H9 (cell line): Measurements from ENCODE around the gene SLC27A6. TPM values are rescaled to one million over a fixed set of nuclear protein-coding genes. Genes with fewer than 3 reads are reported as not detected.

Source experiments
- DNase-seq: peaks from one replicate; pipeline ENCODE4 v3.0.0-alpha.2; 2017
- H2AFZ ChIP-seq: one replicate; pipeline ENCODE4 v1.6.1; 2013; ENCODE audit warnings: mild to moderate bottlenecking, low read length, control low read depth, moderate library complexity
- H2AK5ac ChIP-seq: 2 replicates; pipeline ENCODE4 v1.6.1; 2013; ENCODE audit warnings: low read length, control low read depth, mixed read lengths; ENCODE audit not compliant: insufficient read length
- H2BK120ac ChIP-seq: one replicate; pipeline ENCODE4 v1.6.1; 2013; ENCODE audit warnings: low read depth, mild to moderate bottlenecking, low read length, control low read depth, inconsistent platforms; ENCODE audit not compliant: poor library complexity, severe bottlenecking
- H2BK12ac ChIP-seq: 2 replicates; pipeline ENCODE4 v1.6.1; 2013; ENCODE audit warnings: low read length, control low read depth, mixed read lengths, low read depth; ENCODE audit not compliant: insufficient read length
- H2BK15ac ChIP-seq: 2 replicates; pipeline ENCODE4 v1.6.1; 2013; ENCODE audit warnings: low read depth, low read length, control low read depth
- H2BK20ac ChIP-seq: one replicate; pipeline ENCODE4 v1.6.1; 2013; ENCODE audit warnings: low read depth, mild to moderate bottlenecking, low read length, control low read depth, inconsistent platforms; ENCODE audit not compliant: poor library complexity, severe bottlenecking
- H2BK5ac ChIP-seq: 2 replicates; pipeline ENCODE4 v1.6.1; 2013; ENCODE audit warnings: low read length, control low read depth, mixed read lengths; ENCODE audit not compliant: insufficient read length
- H3K14ac ChIP-seq: 2 replicates; pipeline ENCODE4 v1.6.1; 2013; ENCODE audit warnings: low read length, control low read depth; ENCODE audit not compliant: insufficient read depth
- H3K18ac ChIP-seq: 2 replicates; pipeline ENCODE4 v1.6.1; 2013; ENCODE audit warnings: low read depth, mild to moderate bottlenecking, mixed read lengths, low read length, control low read depth; ENCODE audit not compliant: insufficient read length
- H3K23ac ChIP-seq: 2 replicates; pipeline ENCODE4 v1.6.1; 2013; ENCODE audit warnings: low read length, control low read depth, mixed read lengths, low read depth; ENCODE audit not compliant: insufficient read length
- H3K23me2 ChIP-seq: 2 replicates; pipeline ENCODE4 v1.6.1; 2013; ENCODE audit warnings: low read depth, mild to moderate bottlenecking, mixed read lengths, low read length, control low read depth; ENCODE audit not compliant: insufficient read length, poor library complexity, severe bottlenecking
- H3K27ac ChIP-seq: 2 replicates; pipeline ENCODE4 v1.5.1; 2013; ENCODE audit warnings: low read length, control low read depth, mixed read lengths, low read depth; ENCODE audit not compliant: insufficient read length
- H3K27me3 ChIP-seq: 2 replicates; pipeline ENCODE4 v1.6.1; 2013; ENCODE audit warnings: low read length, control low read depth, inconsistent platforms; ENCODE audit not compliant: insufficient read depth
- H3K4ac ChIP-seq: 2 replicates; pipeline ENCODE4 v1.6.1; 2013; ENCODE audit warnings: low read depth, mild to moderate bottlenecking, control low read depth, inconsistent platforms, low read length, moderate library complexity
- H3K4me1 ChIP-seq: 2 replicates; pipeline ENCODE4 v1.6.1; 2013; ENCODE audit warnings: low read length, control low read depth, inconsistent platforms; ENCODE audit not compliant: insufficient read depth
- H3K4me2 ChIP-seq: 2 replicates; pipeline ENCODE4 v1.6.1; 2013; ENCODE audit warnings: low read length, control low read depth, mixed read lengths; ENCODE audit not compliant: insufficient read length, insufficient read depth
- H3K56ac ChIP-seq: 2 replicates; pipeline ENCODE4 v1.6.1; 2013; ENCODE audit warnings: low read depth, mild to moderate bottlenecking, mixed read lengths, low read length, control low read depth; ENCODE audit not compliant: insufficient read length
- H3K79me1 ChIP-seq: 2 replicates; pipeline ENCODE4 v1.6.1; 2013; ENCODE audit warnings: low read depth, mild to moderate bottlenecking, moderate library complexity, low read length, control low read depth, inconsistent platforms; ENCODE audit not compliant: insufficient read depth, poor library complexity, severe bottlenecking
- H3K79me2 ChIP-seq: 2 replicates; pipeline ENCODE4 v1.6.1; 2013; ENCODE audit warnings: low read length, control low read depth, inconsistent platforms; ENCODE audit not compliant: insufficient read depth
- H3K9ac ChIP-seq: 2 replicates; pipeline ENCODE4 v1.6.1; 2013; ENCODE audit warnings: low read length, control low read depth, mixed read lengths; ENCODE audit not compliant: insufficient read length; ENCODE audit errors: extremely low read depth
- H3K9me3 ChIP-seq: one replicate; pipeline ENCODE4 v1.6.1; 2013; ENCODE audit warnings: low read depth, low read length, inconsistent platforms; ENCODE audit not compliant: control insufficient read depth
- H3T11ph ChIP-seq: one replicate; pipeline ENCODE4 v1.6.1; 2013; ENCODE audit warnings: mild to moderate bottlenecking, low read length, control low read depth, inconsistent platforms
- H4K20me1 ChIP-seq: one replicate; pipeline ENCODE4 v1.6.1; 2013; ENCODE audit not compliant: control insufficient read depth, insufficient read length, insufficient read depth
- H4K5ac ChIP-seq: 2 replicates; pipeline ENCODE4 v1.6.1; 2013; ENCODE audit warnings: low read depth, mild to moderate bottlenecking, mixed read lengths, low read length, control low read depth; ENCODE audit not compliant: insufficient read length
- H4K8ac ChIP-seq: replicated peaks from 2 replicates; pipeline ENCODE4 v1.6.1; 2013; ENCODE audit warnings: low read length, control low read depth, mixed read lengths, low read depth; ENCODE audit not compliant: insufficient read length
- H4K91ac ChIP-seq: 2 replicates; pipeline ENCODE4 v1.6.1; 2013; ENCODE audit warnings: low read depth, mild to moderate bottlenecking, moderate library complexity, mixed read lengths, low read length, control low read depth; ENCODE audit not compliant: insufficient read length
- H3K27ac Mint-ChIP-seq, 3 experiments: 2 replicates in 2 of 3; 3 replicates in 1 of 3; pipeline ENCODE4 v1.8.0; 2020 to 2021; ENCODE audit warnings: mixed read lengths in 3 of 3, mild to moderate bottlenecking in 1 of 3, moderate library complexity in 1 of 3
- H3K27me3 Mint-ChIP-seq: 2 replicates; pipeline ENCODE4 v1.8.0; 2021; ENCODE audit warnings: low read depth, mild to moderate bottlenecking, moderate library complexity, mixed read lengths
- H3K36me3 Mint-ChIP-seq, 3 experiments: 2 replicates in 2 of 3; 3 replicates in 1 of 3; pipeline ENCODE4 v1.8.0; 2020 to 2021; ENCODE audit warnings: low read depth in 3 of 3, mixed read lengths in 3 of 3; ENCODE audit not compliant: insufficient read depth in 1 of 3
- H3K4me1 Mint-ChIP-seq, 2 experiments: 2 replicates each; pipeline ENCODE4 v1.8.0; 2020; ENCODE audit warnings: mixed read lengths in 2 of 2
- H3K4me3 Mint-ChIP-seq, 2 experiments: 2 replicates in 1 of 2; 3 replicates in 1 of 2; pipeline ENCODE4 v1.8.0; 2020 to 2021; ENCODE audit warnings: mild to moderate bottlenecking in 2 of 2, mixed read lengths in 2 of 2, moderate library complexity in 1 of 2
- H3K9me3 Mint-ChIP-seq, 2 experiments: 2 replicates in 1 of 2; 3 replicates in 1 of 2; pipeline ENCODE4 v1.8.0; 2020; ENCODE audit warnings: mild to moderate bottlenecking in 2 of 2, mixed read lengths in 2 of 2, moderate library complexity in 1 of 2
- CTCF ChIP-seq: fragments of 200-600 bp; sonication (generic); conservative IDR thresholded peaks from 3 replicates; pipeline ENCODE4 v1.8.0; 2021; ENCODE audit warnings: antibody characterized with exemption, mild to moderate bottlenecking
- WGBS: extraction: QIAGEN DNeasy Blood & Tissue Kit; methylation state at CpG from one replicate; pipeline ENCODE4 v1.1.7; 2013; ENCODE audit warnings: missing lambda C conversion rate, low lambda C conversion rate, mixed read lengths; ENCODE audit not compliant: insufficient read length; ENCODE audit errors: extremely low coverage; 5-methylcytosine and 5-hydroxymethylcytosine counted together
- total RNA-seq: library from RNA; stranded (reverse); gene quantifications from 2 replicates; pipeline ENCODE4 v1.2.1, GENCODE V29; 2021

SLC27A6 gene
- total RNA-seq, 1 experiment from 2014 or later, result 3.0 TPM

- Histone ChIP-seq H3K14ac (no peak overlapping the region), H4K5ac (no peak overlapping the region), H3K27me3 (no peaks in the 10 kb centered on the region), H2BK5ac (no peak overlapping the region), H2BK12ac (no peak overlapping the region), H4K91ac (no peak overlapping the region), H2BK15ac (no peak overlapping the region), H3K4me1 (no peaks in the 10 kb centered on the region), H2AFZ (no peak overlapping the region), H3K4ac (no peak overlapping the region), H2BK120ac (no peak overlapping the region), H3K27ac (no peak overlapping the region), H4K8ac (no peak overlapping the region), H3K9ac (no peak overlapping the region), H3K79me2 (no peaks in the 10 kb centered on the region), H3K9me3 (no peaks in the 10 kb centered on the region), H3K79me1 (no peaks in the 10 kb centered on the region), H3K23ac (no peak overlapping the region), H2AK5ac (no peak overlapping the region), H3K23me2 (no peaks in the 10 kb centered on the region), H3K4me2 (no peak overlapping the region), H2BK20ac (no peak overlapping the region), H3K18ac (no peak overlapping the region), H3T11ph (no peak overlapping the region), H3K56ac (no peak overlapping the region), H4K20me1 (no peaks in the 10 kb centered on the region)
- H3K27me3 Mint-ChIP-seq, result no peaks in the 10 kb centered on the region
- no CpG with 5 or more reads among the region's 4 CpGs for WGBS
- no peaks in the 10 kb centered on the region for H3K4me1 Mint-ChIP-seq
- no peak for DNase-seq
- peaks cover 0 to 2% of the 10 kb centered on the region in 2 experiments; a peak in 1 of 5 replicates for H3K9me3 Mint-ChIP-seq
- TF ChIP-seq CTCF, result no peak
- H3K36me3 Mint-ChIP-seq, result no peaks in the 10 kb centered on the region
- H3K27ac Mint-ChIP-seq, result no peak overlapping the region
- H3K4me3 Mint-ChIP-seq, result no peak overlapping the region
These were observed 39.3 kb upstream of the SLC27A6 start for GRCh38 chr5:128925973-128926372.
